NCI-H1694 (cell line): ENCODE results near the gene INPP5A.

Experiments used
- DNase-seq: peaks from one replicate; lab custom pipeline; 2025; lab: John Stamatoyannopoulos, UW

INPP5A gene

DNA sequence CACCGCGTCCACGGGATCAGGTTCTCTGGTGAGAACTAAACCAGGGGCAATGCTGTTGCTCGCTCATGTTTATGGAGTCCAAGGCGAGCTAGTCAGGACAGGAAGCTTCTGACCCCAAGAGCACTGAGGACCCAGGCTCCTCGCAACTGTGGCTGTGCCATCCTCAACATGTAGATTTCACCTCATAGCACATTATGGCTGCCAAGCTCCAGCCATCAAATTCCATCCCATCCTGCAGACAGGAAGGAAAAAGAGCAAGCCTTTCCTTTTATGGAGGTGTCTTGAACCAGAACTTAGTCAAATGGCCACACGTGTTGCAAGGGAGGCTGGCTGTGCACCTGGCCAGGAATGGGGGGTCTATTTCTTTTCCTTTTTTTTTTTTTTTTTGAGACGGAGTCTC, 264.5 kb downstream of the INPP5A start:
- no peak for DNase-seq

DNA sequence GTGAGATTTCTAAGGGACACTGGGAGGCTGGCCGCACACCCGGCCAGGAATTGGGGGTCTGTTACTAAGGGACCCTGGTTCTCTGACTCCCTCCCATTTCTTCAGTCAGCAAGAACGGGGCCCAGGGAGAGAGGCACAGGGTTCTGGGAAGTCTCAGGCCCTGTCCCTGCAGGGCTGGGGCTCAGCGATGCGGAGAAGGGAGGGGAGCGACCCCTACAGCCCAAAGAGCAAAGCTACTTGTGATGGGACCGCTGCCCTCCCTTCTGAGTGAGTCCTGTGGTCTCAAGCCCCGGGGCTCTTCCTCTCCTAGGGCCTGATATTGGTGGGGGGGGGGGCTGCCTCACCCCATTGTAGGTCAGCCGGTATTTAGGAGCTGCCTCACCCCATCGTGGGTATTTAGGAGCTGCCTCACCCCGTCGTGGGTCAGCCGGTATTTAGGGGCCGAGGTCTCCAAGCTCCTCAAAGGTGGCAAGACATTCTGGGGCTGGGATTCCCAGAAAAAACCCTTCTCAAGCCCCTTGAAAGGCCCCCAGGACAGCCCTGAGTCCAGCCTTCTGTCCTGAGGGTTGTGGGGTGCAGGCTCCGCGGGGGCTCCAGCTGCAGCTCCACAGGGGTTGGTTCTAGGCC, 265.2 kb downstream of the INPP5A start:
- DNase-seq, result no peak

DNA sequence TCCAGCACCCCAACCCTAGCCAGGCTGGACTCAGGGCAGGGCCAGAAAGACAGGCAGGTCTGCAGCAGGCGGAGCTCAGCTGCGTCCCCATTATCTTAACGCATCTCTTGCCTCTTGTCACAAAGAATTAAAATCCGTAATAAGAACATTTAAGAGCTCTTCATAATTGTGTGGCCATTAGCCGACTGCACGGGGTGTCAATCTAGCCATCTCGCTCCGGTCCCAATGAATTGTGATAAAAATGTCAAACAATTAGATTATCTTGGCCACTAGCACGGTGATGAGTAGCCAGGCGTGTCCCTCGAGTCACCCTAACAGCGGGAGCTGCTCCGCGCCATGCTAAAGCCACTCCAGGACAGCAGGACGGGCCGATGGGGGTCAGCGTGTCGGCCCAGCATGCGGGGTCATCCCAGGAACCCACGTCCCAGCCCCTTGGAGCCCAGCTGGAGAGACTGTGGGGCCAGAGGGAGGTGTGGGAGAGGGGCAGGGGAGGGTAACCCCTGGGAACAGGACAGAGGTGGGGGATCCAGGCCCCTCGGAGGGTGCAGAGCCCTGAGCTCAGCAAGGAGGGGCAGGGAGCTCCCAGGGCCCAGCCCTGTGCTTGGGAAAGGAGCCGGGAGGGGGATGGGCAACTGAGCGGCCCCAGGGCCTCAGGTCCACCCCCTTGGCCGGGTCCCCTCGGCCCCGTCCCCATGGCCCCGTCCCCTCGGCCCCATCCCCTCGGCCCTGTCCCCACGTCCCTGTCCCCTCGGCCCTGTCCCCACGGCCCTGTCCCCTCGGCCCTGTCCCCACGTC, 266.0 kb downstream of the INPP5A start:
- DNase-seq, result no peak

GRCh38 chr10:132804287-132804686, 266.7 kb downstream of the INPP5A start:
- DNase-seq, result no peak

DNA sequence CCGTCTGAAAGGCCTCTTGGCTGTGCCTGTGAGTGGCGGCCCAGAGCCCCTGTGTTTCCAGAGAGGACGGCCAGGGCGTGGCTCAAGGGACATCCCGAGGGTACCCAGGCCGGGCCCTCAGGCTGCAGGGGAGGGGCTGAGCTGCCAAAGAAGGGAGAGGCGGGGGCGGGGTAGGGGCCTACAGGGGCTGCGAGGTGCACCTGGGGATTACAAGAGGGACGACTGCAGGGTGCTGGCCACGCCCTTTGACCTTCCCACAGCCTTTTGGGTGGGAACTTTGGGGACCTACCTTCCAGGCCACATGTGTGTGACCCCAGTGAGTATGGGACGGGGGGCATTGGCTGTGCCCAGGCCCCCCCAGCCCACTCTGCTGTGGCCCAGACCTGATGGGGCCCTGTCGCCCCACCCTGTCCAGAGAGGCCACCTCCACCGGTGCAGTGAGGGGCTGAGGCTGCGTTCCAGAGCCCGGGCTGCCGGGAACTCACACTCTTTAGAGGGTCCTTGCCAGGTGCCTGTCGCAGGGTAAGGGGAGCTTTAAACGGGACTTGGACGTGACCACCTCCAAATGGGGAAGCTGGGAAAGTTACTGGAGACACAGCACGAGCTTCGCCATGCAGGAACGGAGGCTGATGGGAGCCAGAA, 267.3 kb downstream of the INPP5A start:
- no peak for DNase-seq

- DNase-seq, result no peak
Observed at GRCh38 chr10:132805599-132805998, 268.0 kb downstream of the INPP5A start.

- no peak for DNase-seq
Observed at GRCh38 chr10:132806110-132806509, 268.5 kb downstream of the INPP5A start.

- DNase-seq, result no peak
Observed at GRCh38 chr10:132806561-132807003, 269.0 kb downstream of the INPP5A start.

GRCh38 chr10:132807621-132808049, 270.0 kb downstream of the INPP5A start:
- DNase-seq, result no peak

DNA sequence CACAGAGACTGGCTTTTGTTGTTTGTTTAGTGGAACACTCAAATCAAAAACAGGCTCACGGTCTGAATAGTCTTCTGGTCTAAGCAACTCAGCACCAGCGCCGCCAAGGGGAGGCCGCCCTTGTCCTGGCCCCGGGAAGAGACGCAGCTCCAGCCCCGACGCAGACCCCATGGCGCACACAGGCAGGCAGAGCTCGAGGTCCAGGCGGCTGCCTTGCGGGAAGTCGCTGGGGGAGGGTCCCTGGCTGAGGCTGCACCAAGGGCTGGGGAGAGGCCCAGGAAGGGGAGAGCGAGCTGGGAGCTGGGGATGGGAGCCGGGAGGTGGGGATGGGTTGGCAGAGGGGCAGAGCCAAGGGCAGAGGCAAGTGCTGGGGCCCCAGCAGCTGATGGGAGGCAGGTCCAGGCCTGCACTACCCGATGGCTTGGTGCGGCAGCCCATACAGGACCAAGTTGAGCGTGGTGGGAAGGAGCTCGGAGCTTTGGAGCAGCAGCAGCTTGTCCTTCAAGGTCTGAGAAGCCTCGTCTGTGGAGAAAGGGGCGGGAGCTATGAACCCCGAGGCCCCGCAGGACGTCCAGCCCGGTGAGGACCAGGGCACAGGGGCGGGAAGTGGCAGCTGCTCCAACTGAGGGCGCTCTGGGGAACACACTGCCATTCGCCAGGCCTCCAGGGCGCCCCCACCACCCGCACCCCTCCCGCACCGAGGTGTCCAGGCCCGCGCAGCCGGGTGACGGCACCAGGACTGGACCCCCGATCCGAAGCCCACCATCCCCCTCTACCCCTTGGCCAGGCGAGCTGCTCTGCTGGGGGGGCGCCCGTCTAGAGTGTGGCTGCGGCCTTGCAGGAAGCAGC, 271.0 kb downstream of the INPP5A start:
- DNase-seq, result no peak

DNA sequence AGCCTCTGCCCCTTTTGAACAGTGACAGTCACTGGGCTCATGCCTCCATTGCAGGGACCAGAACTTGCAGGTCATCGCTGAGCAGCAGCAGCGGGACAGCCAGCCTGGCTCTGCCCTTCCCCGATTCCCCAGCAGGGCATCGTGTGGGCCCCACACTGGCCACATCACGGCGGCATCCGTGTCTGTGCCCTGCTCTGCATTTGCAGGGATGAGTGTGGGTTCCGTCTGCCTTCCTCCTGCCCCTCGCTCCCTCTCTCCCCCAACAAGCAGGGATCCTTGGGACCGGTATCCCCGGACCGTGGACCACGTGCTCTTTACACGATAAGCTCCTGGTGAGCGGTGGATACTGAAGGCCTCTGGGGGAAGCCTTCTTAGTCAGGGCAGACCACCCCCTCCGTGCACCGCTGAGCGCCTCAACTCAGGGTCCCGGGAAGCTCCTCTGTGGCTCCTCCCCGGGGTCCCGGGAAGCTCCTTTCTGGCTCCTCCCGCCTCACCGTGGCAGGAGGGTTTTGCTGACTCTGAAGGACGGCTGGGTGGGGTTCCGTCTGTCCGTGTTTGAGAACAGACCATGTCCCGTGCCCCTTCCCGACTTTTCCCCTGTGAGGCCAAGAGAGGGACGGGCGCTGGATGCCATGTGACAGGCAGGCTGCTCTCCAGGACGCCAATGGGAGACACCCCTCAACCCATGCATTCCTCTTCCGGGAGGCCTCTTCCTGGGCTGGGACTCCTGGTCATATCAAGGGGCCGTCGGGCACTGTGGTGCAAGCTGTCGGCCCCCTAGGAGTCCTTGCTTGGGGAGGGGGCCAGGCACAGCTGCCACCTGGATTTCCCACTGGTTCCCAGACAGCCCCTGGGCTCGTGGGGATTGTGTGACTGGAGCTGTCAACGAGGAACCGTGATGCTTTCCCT, 271.9 kb downstream of the INPP5A start:
- no peak for DNase-seq

DNA sequence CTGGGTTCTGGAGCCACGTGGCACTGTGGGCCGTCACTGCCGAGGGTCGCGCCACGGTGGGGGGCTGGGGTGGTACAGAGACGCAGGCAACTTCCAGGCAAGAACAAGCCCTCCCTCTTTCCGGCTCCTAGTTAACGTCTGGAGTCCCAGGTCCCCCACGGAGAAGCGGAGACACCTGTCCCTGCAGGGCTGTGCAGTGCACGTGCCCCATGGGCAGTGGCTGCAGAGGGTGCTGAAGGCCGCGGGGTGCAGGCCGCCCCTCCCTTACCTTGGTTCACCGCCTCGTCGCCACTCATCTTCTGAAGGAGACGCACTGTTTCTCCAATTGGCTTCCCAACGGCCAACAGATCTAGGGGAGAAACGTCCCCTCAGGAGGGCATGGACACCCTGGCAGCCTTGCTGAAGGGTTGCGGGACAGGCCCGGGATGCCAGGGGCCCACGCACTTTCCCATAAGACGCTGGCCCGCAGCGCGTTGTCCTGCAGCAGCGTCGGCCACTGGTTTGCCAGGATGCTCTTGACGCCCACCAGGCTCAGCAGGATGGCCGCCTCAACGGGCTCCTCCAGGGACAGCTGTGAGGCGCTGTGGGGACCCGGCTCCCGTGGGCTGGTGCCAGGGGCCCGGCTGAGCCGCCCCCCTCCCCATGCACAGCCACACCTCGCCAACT, 272.7 kb downstream of the INPP5A start:
- no peak for DNase-seq

DNA sequence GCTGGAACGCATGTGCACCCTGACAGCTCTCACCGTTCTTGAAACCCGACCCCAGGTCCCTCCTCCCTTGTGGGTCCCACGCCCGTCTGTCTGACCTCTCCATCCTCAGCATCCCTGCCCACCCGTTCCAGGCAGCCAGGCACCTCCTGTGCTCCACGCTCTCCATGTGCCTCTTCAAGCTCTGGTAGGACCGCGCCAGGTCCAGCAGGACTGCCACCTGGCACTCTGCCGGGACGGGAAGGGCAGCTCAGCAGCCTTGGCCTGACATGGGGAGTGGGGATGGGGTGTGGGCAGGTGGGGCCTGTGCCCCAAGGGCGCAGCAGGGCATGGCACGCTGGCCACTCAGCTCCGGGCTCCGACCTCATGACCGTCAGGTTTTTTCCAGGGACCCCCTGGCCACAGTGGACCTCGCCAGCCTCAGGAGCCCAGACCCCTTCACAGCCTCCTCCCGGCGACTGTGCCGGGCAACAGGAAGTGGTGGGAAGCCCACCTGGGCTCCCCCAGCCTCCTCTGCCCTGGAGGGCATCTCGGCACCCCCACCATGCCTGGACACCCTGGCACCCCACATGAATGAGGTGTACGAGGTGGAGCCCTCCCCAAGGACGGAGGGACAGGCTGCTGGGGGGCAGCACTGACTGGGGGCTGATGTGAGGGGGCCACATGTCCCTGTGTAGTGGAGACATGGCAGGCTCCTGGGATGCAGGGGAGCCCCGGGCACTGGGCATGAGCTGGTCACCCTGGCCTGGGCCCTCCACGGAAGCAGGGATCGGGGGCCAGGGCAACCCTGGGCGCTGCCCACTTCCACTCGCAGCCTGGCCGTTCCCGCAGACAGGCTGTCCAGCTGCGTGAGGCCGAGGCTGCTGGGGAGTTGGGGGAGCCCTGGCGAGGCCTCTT, 273.5 kb downstream of the INPP5A start:
- DNase-seq, result no peak

- DNase-seq, result no peak
Observed at GRCh38 chr10:132811891-132812481, 274.4 kb downstream of the INPP5A start.

DNA sequence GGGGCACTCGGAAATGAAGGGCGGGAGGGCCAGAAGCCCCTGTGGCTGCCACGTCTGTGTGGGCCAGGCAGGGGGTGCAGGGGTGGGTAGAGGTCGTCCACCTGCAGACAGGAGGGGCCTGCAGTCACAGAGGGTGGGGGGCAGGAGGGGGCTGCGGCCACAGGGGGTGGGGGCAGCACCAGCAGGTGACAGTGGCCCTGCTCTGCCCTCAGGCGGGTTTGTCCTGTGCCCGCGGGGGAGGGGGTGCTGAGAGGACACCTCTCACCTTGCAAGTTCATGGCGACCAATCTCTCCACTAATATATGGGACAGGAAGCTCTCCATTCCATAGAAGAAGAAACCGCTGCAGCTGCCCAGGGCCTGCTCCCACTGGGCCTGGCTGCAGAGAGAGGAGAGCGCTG, 274.9 kb downstream of the INPP5A start:
- no peak for DNase-seq

DNA sequence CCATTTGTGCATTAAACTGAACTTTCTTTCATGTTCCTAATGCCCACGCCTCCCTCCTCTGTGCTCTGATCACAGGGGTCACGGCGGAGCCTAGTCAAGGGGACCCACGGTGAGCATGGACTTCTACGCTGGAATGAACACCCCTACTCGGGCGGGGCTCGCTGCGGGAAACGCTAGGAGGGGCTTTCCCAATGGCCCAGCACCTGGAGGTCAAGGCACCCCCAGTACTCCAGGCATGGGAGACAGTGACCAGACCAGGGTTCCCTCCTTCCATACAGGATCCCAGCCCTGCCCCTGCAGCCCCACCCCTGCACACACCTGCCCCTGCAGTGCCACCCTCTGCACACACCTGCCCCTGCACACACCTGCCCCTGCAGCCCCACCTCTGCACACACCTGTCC, 275.4 kb downstream of the INPP5A start:
- no peak for DNase-seq

GRCh38 chr10:132813560-132814468, 276.2 kb downstream of the INPP5A start:
- DNase-seq, result no peak

GRCh38 chr10:132814469-132814856, 276.9 kb downstream of the INPP5A start:
- no peak for DNase-seq
